Peyer's patch (tissue), 4 donors: ENCODE results near the gene TSPAN14.

Experiments used
- CTCF ChIP-seq, 6 experiments: fragments of 450-650 bp in 4 of 6; fragments of 200-600 bp in 2 of 6; sonication (generic) in 1 of 6; IDR thresholded peaks; one replicate each; pipeline ENCODE4 v1.5.1; 2017 to 2019; ENCODE audit warnings: antibody characterized with exemption in 6 of 6, mild to moderate bottlenecking in 3 of 6, moderate library complexity in 1 of 6
- POLR2A ChIP-seq, 2 donors: fragments of 450-650 bp; IDR thresholded peaks; one replicate each; pipeline ENCODE4 v1.5.1; 2017; ENCODE audit warnings: antibody characterized with exemption in 2 of 2, mild to moderate bottlenecking in 2 of 2, moderate library complexity in 2 of 2

- TF ChIP-seq CTCF (IDR thresholded peaks at IDR 0.05) (no peak), POLR2A (IDR thresholded peaks at IDR 0.05) (no peak)
Observed at GRCh38 chr10:80447436-80448190, 6.5 kb upstream of the TSPAN14 start.
